Stimulated activated naive CD4-positive, alpha-beta T cell treated with Interleukin-2 at 50 U/mL for 16 hours (primary cell): ENCODE data around the gene OR52B6.
"Not testable (repeated sequence)": the region's sequence is repeated elsewhere in the genome, so short reads cannot be mapped to it uniquely, and the experiment has no call there.

Source experiments
- DNase-seq: peaks from one replicate; lab custom pipeline; 2025; lab: John Stamatoyannopoulos, UW

The OR52B6 gene, protein sequence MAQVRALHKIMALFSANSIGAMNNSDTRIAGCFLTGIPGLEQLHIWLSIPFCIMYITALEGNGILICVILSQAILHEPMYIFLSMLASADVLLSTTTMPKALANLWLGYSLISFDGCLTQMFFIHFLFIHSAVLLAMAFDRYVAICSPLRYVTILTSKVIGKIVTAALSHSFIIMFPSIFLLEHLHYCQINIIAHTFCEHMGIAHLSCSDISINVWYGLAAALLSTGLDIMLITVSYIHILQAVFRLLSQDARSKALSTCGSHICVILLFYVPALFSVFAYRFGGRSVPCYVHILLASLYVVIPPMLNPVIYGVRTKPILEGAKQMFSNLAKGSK

DNA sequence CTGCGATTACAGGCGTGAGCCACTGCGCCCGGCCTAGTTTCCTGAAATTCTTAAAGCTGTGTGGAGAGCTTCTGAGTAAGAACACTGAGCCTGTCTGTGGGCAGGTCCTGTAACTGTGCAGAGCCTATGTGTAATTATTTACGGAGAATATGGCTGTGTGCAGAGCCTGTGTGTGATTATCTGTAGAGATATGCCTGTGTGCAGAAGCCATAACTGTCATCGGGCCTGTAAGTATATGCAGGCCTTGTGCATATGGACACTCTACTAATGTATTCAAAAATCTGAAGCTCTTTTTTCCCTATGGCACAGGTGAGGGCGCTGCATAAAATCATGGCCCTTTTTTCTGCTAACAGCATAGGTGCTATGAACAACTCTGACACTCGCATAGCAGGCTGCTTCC, at the start of gene OR52B6:
Gene OR52B6, plus strand, starts transcription at position 301 of the 400 bp plus-strand sequence. Its CDS starts 0 bp downstream, at position 301.
- DNase-seq: no peak

DNA sequence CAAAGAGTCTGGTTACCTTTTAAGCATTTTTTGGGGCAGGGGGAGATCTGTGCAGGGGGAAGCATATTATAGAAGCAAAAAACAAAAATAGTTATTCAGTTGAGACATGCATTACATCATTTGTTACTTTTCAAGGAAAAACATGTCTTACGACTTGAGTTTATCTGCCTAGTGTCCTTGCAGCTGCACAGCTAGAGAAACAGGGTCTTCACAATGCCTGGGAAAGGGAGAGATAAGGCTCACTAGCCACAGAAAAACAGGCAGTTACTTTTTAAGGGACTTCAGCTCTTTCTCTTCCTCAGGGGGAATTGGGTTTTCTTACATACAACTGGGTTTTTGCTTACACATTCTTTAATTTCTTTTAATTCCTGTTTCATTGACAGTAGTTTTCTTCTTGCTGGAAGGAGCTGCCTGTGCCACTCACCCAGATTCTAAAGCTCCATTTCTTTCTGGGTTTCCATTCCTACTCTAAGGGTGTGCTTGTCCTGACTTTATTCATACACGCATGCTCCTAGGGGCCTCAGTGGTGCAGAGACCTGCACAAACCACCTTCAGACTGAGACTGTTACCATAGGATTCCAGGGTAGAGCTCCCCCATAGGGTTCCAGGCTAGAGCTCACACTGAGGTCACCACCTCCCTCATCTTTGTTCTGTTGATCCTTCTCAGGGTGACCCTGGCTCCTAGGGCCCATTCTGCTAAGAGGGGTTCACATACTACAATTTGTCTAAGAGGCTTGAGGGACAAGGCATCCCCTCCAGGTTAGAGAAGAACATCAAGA, 49.4 kb upstream of the OR52B6 start:
- no peak for DNase-seq

DNA sequence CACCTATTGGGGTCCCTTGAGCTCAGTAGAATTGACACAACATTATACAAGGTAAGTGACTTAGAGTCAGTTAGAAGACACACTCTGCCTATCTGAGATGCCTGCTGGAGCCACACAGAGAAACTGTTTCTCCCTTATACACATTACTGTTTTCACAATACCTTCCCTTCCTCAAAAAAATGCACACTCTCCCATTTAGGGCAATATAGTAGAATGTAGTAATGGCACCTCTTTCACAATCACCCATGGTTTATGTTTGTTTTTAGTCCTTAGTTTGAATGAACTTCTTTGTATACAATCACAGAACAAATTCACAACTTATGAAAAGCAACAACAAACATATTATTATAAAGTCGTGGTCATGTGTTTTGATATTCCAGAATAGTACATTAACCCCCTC, 46.6 kb upstream of the OR52B6 start:
- no peak for DNase-seq

DNA sequence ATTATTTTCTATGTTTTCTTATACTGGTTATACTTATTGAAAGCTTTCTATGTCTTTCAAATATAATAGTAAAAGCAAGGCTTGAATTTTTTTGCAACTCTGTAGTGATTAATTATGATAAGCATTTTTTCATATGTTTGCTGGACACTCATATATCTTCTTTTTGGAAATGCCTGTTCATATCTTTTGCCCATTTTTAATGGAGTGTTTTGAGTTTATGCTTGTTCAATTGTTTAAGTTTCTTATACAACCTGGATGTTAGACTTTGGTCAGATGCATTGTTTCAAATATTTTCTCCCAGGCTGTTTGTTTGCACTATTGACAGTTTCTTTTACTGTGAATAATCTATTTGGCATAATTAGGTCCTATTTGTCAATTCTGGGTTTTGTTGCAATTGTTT, 44.2 kb upstream of the OR52B6 start:
- no peak for DNase-seq

DNA sequence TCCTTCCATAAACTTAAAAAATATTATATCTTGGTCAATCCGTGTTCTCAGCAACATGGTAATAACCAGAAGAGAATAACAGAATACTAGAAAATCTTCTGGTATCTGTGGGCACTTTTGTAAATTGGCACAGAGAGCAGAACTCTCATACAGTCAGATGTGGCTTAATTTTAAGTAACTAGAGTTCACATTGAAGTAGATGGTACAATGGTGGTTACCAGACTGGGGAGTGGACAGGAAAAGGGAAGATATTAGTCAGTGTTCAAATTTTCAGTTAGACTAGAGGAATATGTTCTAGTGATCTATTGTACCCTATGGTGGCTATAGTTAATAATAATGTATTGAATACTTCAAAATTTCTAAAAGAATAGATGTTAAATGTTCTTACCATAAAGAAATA, 39.2 kb upstream of the OR52B6 start:
- no peak for DNase-seq

DNA sequence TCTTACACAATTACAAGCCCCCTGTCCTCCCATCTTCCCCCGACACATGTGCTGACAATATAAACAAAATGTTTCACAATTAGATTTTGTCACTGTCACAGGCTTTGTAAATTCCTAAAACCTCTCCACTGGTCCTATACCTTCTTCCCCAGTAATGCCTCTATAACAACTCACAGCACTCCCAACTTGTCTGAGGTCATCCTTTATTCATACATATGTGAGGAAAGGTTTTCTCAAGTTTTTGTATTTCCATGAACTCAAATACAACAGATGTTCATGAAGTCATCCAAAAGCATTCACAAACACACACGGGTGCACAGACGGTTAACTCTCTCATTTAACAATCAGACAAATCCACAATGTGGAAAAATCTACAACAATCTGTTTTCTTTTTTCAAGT, 34.2 kb upstream of the OR52B6 start:
- no peak for DNase-seq

DNA sequence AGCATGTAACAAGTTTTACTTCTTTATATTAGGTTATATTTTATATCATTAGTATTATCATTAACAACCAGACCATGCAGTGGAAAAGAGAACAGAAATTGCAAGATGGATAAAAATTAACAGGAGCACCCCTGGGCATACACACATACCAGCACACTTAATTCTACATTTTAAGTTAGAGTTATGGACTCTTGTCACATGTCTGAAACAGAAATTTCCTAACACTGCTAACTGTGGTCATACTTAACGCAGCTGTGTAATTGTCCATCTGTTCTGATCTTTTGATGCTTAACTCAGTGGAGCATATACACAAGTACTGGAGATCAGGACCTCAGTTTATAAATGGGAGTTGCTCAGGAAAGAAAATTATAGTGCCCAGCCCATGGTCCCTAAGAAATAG, 32.7 kb upstream of the OR52B6 start:
- no peak for DNase-seq

DNA sequence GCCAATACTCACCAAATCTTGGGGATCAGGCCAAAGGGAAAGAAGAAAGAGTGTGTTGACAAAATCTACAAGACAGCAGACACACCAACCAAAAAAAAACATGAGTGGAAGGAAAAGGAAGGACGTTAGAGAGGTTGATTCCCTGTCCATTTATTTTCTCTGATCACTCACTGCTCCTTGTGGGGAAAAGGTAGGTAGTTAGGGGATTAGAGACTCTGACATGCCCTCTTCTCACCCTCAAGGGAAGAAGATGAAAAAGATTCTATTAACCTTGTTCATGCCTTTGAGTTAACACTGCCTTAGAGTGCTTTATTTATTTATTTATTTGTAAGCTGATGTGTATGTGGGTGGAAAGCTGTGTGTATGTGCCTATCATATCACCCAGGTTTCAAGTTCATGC, 32.2 kb upstream of the OR52B6 start, which contains the start of gene OR52H1:
Gene OR52H1, minus strand, starts transcription at position 101 of the 400 bp plus-strand sequence. CDS start 3,035 bp downstream, outside the sequence.
- DNase-seq: no peak

DNA sequence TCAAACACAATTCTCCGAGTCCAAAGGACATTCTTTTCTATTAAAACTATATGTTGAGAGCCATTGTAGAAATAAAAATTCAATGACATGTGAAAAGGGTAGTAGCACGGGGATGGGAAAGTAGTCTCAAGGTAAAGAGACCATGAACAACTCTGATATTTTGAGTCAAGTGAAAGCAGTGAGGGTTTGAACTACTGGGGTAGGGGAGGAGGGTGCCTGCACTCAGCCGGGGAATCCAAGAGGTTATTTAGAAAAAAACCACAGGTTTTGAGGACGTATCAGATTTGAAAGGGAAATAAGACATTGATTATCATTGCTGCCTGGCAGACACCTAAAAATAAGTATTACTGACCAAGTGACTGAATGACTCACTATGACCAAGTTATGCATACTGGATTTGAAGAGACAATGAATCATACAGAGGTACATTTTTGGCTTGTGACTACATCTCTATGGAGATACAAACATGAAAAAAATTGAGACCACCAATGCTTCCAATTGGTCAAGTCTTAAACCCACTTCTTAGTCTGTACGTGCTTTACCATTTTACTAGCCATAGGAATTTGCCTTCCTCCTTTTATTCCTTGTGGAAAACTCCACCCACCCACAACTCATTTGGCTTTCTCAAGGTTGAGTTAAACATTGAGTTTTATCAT, 30.1 kb upstream of the OR52B6 start:
- no peak for DNase-seq

DNA sequence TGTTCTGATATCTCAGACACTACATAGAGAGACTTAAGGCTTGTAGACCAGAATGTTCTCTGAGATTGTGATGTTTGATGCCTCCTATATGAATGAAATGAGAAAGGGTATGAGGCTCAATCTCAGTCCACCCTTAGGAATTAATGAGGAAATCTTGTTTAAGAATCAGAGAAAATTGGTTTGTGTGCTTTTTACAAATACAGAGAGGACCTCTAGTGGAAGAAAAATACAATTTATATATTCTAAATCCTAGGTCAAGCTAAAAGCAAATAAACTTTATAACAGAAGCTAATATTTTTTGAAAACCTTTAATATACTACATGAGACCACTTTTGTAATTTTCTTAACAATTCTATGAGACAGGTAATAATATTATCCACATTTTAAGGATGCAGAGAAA, 27.3 kb upstream of the OR52B6 start:
- DNase-seq: no peak

DNA sequence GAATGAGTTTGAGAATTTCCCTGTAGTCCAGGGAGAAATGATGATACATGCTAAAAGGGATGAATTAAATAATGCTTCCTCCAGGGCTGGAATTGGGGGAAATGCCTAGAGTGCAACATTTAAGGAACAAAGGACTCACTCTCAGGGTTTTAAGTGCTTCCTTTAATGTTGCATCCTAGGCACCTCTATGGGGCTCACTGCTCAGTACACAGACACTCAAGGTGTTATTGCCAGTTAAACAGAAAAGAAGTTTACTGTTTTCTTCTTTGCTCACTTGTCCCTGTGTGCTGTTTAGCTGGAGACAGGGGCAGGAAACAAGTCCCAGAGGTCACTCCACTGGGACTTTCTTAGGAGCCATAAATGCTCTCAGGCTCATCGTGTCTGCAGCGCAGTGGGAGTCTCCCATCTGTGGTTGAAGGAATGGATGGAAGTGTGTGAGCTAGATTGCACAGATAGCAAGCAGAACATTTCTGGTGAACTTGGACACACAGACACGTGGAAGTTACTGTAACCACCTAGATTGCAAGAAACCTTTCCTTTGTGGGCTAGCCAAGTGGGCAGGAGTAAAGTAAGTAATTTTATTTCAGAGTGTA, 24.0 kb upstream of the OR52B6 start:
- DNase-seq: no peak

DNA sequence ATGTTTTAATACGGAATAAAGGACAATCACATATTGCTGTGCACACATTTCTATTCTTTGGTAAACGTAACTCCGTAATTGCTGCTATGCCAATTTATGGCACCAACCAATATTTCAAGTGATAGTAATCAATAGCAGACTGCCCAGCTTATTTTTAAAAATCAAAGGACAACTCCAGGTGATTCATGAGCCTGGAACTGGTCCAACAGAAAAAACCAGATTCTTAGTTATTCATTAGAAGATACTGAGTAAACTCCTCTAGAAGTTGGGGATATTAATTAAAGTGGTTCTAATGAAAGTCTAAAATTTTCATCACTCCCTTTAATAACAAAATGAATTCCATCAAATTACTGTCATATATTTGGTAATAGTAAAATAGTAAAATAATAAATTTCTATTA, 22.9 kb upstream of the OR52B6 start:
- no peak for DNase-seq

DNA sequence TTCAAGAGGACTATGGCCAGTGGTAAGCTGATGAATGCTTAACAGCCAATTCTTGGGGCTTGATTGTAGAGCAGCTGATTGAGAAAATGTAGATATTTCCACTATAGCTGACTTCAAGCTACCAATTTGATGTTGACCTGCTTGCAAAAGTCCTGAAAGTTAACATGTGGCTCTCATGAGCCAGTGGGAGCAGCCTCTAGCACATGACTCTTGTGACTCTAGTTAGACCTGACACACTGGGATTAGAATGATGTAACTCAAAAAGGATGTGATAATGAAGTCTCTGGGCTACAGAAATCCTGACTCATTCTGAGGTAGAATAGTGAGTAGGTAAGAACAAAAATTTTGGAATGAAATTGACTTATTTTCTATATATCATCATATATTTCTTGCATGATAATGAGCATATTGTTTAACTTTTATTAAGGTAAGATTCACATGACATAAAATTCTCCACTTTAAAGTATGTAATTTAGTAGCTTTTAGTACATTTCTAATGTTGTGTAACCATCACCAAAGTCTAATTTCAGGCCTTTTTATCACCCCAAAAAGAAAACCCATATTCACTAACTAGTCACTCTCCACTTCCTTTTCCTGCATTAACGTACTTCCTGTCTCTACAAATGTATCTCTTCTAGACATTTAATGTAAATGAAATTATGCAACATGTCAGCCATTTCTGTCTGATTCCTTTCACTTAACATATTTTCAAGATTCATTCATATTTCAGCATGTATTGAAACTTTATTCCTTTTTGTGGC, 16.2 kb upstream of the OR52B6 start:
- no peak for DNase-seq

DNA sequence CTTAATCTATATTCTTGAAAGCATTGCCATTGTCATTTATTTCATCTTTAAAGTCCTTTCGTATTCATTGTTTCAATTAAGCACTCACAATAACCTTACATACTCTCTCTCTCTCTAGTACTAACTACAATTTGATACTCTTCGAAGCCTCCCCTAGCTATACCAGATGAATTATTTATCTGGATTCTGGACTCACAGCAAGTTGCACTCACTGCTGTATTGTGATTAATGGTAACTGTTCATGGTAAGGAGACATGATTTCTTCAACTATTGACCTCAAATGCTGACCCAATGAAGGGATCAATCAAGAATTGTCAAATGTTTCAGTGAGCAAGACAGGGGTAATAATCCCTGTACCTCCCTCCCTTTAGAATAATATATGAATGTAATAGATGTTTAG, 6.0 kb upstream of the OR52B6 start:
- DNase-seq: no peak

DNA sequence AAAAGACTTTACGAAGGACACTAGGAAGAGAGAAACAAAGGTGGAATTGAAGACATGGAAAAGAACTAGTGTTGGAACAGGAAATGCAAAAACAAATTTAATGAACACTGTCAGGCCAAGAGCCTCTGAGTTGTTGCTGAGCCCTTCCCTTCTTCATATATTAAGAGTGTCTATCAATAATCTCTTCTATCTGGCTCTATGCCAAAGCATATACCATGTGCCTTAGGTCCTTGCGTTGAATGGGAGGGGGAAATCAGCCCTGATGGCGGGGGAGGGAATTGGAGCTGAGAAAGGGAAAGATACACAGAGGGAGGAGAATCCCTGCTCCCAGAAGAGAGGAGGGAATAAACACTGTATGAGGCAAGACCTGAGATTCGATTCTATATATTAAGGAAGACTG, 5.5 kb upstream of the OR52B6 start:
- no peak for DNase-seq

DNA sequence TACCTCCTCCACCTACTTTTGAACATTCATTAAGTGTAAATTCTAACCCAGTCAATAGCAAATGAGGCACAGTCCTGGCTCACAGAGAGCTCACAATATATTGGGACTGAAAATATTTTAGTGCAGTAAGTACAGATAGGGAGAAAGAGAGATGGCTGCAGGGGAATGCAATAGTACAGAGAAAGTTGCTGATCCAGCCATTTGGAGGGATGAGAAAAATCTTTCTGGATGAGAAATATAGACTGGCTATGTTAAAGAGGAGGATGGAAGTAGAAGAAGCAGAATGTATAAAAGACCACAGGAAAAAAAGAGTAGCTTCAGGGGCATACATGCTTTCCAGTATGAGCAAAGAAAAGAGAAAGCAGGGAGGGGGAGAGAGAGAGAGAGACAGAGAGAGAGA, 3.6 kb upstream of the OR52B6 start:
- no peak for DNase-seq

DNA sequence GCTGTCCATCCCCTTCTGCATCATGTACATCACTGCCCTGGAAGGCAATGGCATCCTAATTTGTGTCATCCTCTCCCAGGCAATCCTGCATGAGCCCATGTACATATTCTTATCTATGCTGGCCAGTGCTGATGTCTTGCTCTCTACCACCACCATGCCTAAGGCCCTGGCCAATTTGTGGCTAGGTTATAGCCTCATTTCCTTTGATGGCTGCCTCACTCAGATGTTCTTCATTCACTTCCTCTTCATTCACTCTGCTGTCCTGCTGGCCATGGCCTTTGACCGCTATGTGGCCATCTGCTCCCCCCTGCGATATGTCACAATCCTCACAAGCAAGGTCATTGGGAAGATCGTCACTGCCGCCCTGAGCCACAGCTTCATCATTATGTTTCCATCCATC, 337 bp downstream of the OR52B6 start:
- DNase-seq: no peak

DNA sequence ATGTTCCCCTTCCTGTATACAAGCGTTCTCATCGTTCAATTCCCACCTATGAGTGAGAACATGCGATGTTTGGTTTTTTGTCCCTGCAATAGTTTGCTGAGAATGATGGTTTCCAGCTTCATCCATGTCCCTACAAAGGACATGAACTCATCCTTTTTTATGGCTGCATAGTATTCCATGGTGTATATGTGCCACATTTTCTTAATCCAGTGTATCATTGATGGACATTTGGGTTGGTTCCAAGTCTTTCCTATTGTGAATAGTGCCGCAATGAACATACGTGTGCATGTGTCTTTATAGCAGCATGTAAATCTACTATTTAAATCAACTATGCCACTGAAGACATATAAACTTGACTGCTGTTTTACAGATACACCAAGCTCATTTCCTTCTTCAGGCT, 3.8 kb downstream of the OR52B6 start:
- not testable (repeated sequence) for DNase-seq

DNA sequence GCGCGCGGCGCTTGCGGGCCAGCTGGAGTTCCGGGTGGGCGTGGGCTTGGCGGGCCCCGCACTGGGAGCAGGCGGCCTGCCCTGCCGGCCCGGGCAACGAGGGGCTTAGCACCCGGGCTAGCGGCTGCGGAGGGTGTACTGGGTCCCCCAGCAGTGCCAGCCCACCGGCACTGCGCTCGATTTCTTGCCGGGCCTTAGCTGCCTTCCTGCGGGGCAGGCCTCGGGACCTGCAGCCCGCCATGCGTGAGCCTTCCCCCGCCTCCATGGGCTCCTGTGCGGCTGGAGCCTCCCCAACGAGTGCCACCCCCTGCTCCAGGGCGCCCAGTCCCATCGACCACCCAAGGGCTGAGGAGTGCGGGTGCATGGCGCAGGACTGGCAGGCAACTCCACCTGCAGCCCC, 9.2 kb downstream of the OR52B6 start:
- DNase-seq: not testable (repeated sequence)

DNA sequence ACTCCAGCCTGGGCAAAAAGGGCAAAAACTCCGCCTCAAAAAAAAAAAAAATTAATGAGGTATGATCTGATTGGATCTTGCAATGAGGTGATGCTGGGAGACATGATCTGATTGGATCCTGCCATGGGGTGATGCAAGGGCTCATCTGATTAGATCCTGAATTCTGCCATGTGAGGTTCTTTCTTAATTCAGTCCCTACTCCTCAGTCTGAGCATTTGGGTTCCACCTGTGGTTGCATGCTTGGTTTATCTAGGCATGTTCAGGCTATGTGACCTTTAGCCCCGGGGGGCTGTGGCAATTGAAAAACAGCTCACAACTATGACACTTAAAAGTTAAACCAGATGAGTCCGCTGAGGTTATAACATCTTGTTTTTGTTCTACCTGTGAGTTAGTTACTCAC, 10.9 kb downstream of the OR52B6 start:
- no peak for DNase-seq

DNA sequence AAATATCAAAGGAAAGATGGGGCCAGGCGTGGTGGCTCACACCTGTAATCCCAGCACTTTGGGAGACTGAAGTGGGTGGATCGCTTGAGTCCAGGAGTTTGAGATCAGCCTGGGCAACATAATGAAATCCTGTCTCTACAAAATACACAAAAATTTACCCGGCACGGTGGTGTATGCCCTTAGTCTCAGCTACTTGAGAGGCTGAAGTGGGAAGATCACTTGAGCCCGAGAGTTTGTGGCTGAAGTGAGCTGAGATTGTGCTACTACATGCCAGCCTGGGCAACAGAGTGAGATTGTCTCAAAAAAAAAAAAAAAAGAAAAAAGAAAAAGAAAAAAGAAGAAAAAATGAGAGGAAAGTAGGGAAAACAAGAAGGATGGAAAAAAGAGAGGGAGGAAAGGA, 11.9 kb downstream of the OR52B6 start:
- no peak for DNase-seq

DNA sequence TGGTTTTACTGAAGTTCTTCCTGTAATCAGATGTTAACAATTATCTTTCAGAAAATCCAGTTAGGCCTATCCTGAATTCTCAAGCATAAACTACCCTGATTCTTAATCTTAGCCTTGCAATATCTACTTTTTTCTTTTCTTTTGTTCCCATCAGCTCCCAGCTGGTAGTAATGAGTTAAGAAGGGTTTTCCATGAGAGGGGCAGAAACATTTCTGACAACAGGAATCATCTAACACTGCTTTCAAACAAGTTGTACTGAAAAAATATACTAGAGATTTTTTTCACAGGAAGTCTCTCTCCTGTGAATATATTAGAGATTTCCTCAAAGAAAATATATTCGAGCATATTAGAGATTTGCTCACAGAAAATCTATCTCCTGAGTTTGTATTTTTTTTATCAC, 12.5 kb downstream of the OR52B6 start:
- DNase-seq: no peak
